WI38 (cell line): Measurements from ENCODE around the gene ULK4.
"Not testable (repeated sequence)": the region's sequence is repeated elsewhere in the genome, so short reads cannot be mapped to it uniquely, and the experiment has no call there.

ENCODE experiments used
- H3K4me3 ChIP-seq: 2 replicates; pipeline ENCODE4 v1.5.1; 2011; ENCODE audit warnings: low read depth, mild to moderate bottlenecking, control low read depth, low read length
- TF ChIP-seq, protein P1 (sequence below): IDR thresholded peaks from 2 replicates; pipeline ENCODE4 v1.5.1; 2012; ENCODE audit warnings: low read depth, mild to moderate bottlenecking, control low read depth, low read length

Gene ULK4

DNA sequence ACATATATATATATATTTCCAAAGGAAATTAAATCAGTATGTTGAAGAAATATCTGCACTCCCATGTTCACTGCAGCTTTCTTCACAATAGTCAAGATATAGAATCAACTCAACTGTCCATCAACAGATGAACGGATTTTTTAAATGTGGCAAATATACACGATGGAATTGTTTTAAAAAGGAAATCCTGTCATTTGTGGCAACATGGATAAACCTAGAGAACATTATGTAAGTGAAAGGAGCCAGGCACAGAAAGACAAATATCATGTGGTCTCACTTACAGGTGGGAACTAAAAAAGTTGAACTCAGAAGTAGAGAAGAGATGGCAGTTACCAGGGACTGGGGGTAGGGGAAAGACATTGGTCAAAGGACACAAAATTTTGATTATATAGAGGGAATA, 253.7 kb downstream of the ULK4 start:
- TF ChIP-seq, protein P1, sequence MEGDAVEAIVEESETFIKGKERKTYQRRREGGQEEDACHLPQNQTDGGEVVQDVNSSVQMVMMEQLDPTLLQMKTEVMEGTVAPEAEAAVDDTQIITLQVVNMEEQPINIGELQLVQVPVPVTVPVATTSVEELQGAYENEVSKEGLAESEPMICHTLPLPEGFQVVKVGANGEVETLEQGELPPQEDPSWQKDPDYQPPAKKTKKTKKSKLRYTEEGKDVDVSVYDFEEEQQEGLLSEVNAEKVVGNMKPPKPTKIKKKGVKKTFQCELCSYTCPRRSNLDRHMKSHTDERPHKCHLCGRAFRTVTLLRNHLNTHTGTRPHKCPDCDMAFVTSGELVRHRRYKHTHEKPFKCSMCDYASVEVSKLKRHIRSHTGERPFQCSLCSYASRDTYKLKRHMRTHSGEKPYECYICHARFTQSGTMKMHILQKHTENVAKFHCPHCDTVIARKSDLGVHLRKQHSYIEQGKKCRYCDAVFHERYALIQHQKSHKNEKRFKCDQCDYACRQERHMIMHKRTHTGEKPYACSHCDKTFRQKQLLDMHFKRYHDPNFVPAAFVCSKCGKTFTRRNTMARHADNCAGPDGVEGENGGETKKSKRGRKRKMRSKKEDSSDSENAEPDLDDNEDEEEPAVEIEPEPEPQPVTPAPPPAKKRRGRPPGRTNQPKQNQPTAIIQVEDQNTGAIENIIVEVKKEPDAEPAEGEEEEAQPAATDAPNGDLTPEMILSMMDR = no peak
- H3K4me3 ChIP-seq = no peak overlapping the region

DNA sequence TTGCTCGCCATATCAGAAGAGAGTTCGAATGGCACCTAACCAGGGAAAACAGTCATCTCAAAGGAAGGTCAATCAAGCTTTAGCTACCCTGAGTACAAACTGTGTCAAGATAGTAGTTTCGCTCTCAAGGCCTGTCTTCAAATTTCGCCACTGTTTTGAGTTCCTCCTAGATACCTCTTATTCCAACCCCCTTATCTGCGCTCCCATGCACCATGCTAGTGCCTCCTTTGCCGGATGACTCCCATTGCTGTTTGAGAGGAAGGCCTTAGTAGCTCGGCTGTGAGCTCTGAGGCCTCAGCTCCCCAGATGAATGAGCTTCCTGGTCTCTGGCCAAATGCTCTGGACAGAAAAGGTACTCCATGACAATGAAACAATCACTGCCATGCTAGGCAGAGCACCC, 256.0 kb downstream of the ULK4 start:
- TF ChIP-seq, protein P1 = no peak
- H3K4me3 ChIP-seq = no peak overlapping the region

DNA sequence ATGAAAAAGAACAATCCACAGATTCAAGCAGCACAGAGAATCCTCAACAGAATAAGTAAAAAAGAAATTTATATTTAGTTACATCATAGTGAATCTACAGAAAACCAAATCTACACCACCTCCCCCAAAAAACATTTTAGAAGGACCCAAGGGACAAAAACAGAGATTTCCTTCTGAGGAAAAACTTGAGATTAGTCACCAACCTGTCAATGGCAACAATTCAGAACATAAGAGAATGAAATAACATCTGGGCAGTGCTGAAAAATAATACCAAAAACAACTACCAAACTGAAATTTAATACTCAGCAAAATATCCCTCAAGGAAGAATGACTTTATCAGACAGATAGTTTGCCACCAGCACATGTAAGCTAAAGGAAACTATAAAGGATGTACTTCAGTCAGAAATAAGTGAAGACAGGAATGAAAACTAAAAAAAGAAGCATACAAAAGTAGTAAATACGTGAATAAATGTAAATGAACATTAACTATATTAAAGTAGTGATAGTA, 260.7 kb downstream of the ULK4 start:
- H3K4me3 ChIP-seq = no peak overlapping the region
- TF ChIP-seq, protein P1 = no peak

DNA sequence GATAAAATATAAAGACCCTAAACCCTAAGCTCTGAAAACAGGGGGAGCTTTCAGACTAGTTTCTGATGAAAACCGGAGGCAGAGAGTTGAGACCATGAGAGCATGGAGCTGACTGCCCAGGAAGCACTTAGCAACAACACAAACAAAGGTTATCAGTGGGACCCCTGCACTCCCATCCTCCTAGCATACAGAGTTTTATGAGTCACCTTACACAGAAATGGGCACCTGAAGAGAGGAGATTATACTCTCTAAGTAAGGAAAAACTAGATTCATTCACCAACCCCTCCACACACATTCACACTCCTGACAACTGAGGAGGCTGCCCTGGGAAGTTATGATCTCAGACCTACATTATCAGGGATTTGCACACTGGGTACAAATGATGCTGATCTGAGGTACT, 261.7 kb downstream of the ULK4 start:
- TF ChIP-seq, protein P1 = no peak
- H3K4me3 ChIP-seq = no peak overlapping the region

DNA sequence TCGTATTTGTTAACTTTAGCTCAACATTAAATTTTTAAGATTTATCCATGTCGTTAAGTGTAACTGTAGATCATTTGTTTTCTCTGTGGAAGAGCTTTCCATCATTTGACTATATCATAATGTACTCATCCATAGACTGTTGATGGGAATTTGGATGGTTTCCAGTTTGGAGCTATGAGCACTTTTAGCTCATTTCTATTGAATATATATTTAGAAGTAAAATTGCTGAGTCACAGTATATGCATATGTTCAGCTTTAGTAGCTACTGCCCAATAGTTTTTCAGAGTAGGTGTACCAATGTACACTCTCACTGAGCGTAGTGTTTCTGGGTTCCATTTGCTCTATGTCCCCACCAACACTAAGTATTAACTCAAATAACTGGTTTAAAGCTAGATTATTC, 263.0 kb downstream of the ULK4 start:
- TF ChIP-seq, protein P1 = no peak
- H3K4me3 ChIP-seq = no peak overlapping the region

DNA sequence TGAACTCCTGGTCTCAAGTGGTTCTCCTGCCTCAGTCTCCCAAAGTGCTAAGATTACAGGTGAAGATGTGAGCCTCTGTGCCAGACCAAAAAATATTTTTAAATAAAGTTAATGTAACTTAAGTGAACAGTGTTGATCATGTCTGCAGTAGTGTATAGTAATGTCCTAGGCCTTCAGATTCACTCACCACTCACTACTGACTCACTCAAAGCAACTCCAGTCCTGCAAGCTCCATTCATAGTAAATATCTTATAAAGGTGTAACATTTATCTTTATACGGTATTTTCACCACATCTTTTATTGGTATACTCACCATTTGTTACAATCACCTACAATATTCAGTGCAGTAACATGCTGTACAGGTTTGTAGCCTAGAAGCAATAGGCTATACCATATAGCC, 264.2 kb downstream of the ULK4 start:
- no peak overlapping the region for H3K4me3 ChIP-seq
- TF ChIP-seq, protein P1 = no peak

DNA sequence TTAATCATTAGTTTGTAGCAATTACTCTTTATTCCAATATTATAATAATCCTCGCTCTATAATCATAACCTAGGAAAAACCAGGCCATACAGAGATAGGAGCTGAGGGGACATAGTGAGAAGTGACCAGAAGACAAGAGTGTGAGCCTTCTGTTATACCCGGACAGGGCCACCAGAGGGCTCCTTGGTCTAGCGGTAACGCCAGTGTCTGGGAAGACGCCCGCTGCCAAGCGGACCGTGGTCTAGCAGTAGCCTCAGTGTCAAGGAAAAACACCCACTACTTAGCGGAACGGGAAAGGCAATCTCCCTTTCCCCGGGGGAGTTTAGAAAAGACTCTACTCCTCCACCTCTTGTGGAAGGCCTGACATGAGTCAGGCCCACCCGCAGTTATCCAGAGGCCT, 266.1 kb downstream of the ULK4 start:
- H3K4me3 ChIP-seq = not testable (repeated sequence)
- TF ChIP-seq, protein P1 = peak; percentile 32; the same call in 1 of the 2 replicates
